Measurements from ENCODE around the gene MEF2C.

Gene MEF2C

GRCh38 chr5:88826646-88827585 lies 56.1 kb downstream of the MEF2C start:
- DNase-seq: no peak

- DNase-seq: no peak
These were observed 57.2 kb downstream of the MEF2C start for GRCh38 chr5:88825584-88826315.

GRCh38 chr5:88824892-88825583 lies 57.9 kb downstream of the MEF2C start:
- DNase-seq: no peak

- DNase-seq: no peak
These were observed 58.8 kb downstream of the MEF2C start for GRCh38 chr5:88824141-88824540.

- DNase-seq: no peak
These were observed 59.8 kb downstream of the MEF2C start for GRCh38 chr5:88823201-88823600.

- no peak for DNase-seq
These were observed 61.8 kb downstream of the MEF2C start for GRCh38 chr5:88821161-88821560.

GRCh38 chr5:88820581-88820980 lies 62.4 kb downstream of the MEF2C start:
- DNase-seq: no peak

GRCh38 chr5:88819301-88819999 lies 63.5 kb downstream of the MEF2C start:
- no peak for DNase-seq

GRCh38 chr5:88818296-88818695 lies 64.7 kb downstream of the MEF2C start:
- no peak for DNase-seq

- no peak for DNase-seq
These were observed 66.8 kb downstream of the MEF2C start for GRCh38 chr5:88816195-88816594.

GRCh38 chr5:88815050-88815789 lies 67.8 kb downstream of the MEF2C start:
- no peak for DNase-seq

- DNase-seq: no peak
These were observed 69.0 kb downstream of the MEF2C start for GRCh38 chr5:88813805-88814575.

GRCh38 chr5:88813244-88813643 lies 69.7 kb downstream of the MEF2C start:
- no peak for DNase-seq

- DNase-seq: no peak
These were observed 74.8 kb downstream of the MEF2C start for GRCh38 chr5:88808153-88808552.

- DNase-seq: no peak
These were observed 75.7 kb downstream of the MEF2C start for GRCh38 chr5:88807327-88807726.

- no peak for DNase-seq
These were observed 76.6 kb downstream of the MEF2C start for GRCh38 chr5:88806338-88806737.

GRCh38 chr5:88805151-88805784 lies 77.7 kb downstream of the MEF2C start:
- DNase-seq: no peak

GRCh38 chr5:88804444-88804843 lies 78.5 kb downstream of the MEF2C start:
- no peak for DNase-seq

- DNase-seq: no peak
These were observed 79.7 kb downstream of the MEF2C start for GRCh38 chr5:88803309-88803708.

- no peak for DNase-seq
These were observed 82.9 kb downstream of the MEF2C start for GRCh38 chr5:88799938-88800535.
